K562 (cell line): ENCODE results near the gene SLC38A1. TPM values are rescaled to one million over a fixed set of nuclear protein-coding genes. Genes with fewer than 3 reads are reported as not detected.

ENCODE experiments used
- CBX2 ChIP-seq: fragments of 200-600 bp; sonication (generic); IDR thresholded peaks from one replicate; pipeline ENCODE4 v1.6.1; 2012; ENCODE audit warnings: mild to moderate bottlenecking, low read length, inconsistent platforms; ENCODE audit not compliant: insufficient read depth, poor library complexity, severe bottlenecking
- NR1H2 ChIP-seq: sonication (generic); formaldehyde crosslinking; IDR thresholded peaks from 2 replicates; pipeline ENCODE4 v1.4.0; 2020; ENCODE audit warnings: mild to moderate bottlenecking, missing genetic modification reagents
- NR2F6 ChIP-seq: fragments of 450-650 bp; formaldehyde crosslinking; IDR thresholded peaks from 2 replicates; pipeline ENCODE4 v1.4.0; 2020; ENCODE audit warnings: mild to moderate bottlenecking
- PCBP2 ChIP-seq: fragments of 200-400 bp; formaldehyde crosslinking; IDR thresholded peaks from 2 replicates; pipeline ENCODE4 v1.6.1; 2018; ENCODE audit warnings: low read length, low read depth, mild to moderate bottlenecking, moderate library complexity; ENCODE audit not compliant: poor library complexity, severe bottlenecking
- TBP ChIP-seq: optimal IDR thresholded peaks from 2 replicates; pipeline ENCODE3; 2011; ENCODE audit warnings: low read depth, low read length, improper control_type of control experiment
- XRCC5 ChIP-seq: fragments of 200-400 bp; formaldehyde crosslinking; IDR thresholded peaks from 2 replicates; pipeline ENCODE4 v1.6.1; 2017; ENCODE audit warnings: low read depth, mild to moderate bottlenecking, low read length
- polyA plus RNA-seq, 8 experiments: library from polyadenylated mRNA; depleted of rRNA in 4 of 8; stranded (reverse) in 5 of 8; unstranded in 3 of 8; fragments of >200 nt; fragmentation: Nextera tagmentation in 2 of 8; fragmentation: Illumina TruSeq in 1 of 8; extraction: Ambion mirVana in 2 of 8; extraction: Trizol in 1 of 8; gene quantifications; 2 replicates each; pipeline versions ENCODE4 v1.2.1 to v1.2.3, GENCODE V29; 2011 to 2014; ENCODE audit warnings: inconsistent platforms in 1 of 8, missing spikeins in 1 of 8
- total RNA-seq, 7 experiments: library from RNA; depleted of rRNA in 6 of 7; stranded (reverse); fragments of >200 nt in 6 of 7; fragmentation: Illumina TruSeq in 2 of 7; extraction: Trizol in 2 of 7; gene quantifications; 2 replicates each; pipeline versions ENCODE4 v1.2.1 to v1.2.3, GENCODE V29; 2011 to 2021; ENCODE audit warnings: low replicate concordance in 1 of 7
- TF ChIP-seq, protein P1 (sequence below), 2 experiments: fragments of 450-650 bp in 1 of 2; sonication (generic) in 1 of 2; formaldehyde crosslinking in 1 of 2; IDR thresholded peaks; 2 replicates each; pipeline versions ENCODE4 v1.7.1 to v1.9.0; 2016 to 2022; ENCODE audit warnings: inconsistent platforms in 1 of 2, mild to moderate bottlenecking in 1 of 2, missing genetic modification reagents in 1 of 2
- TF ChIP-seq, protein P2 (sequence below): sonication (generic); formaldehyde crosslinking; IDR thresholded peaks from 2 replicates; pipeline ENCODE4 v1.8.1; 2023; ENCODE audit warnings: mild to moderate bottlenecking, missing genetic modification reagents
- TF ChIP-seq, protein P3 (sequence below): fragments of 450-650 bp; IDR thresholded peaks from 2 replicates; pipeline ENCODE4 v1.6.1; 2017; ENCODE audit warnings: antibody characterized with exemption, mild to moderate bottlenecking
- TF ChIP-seq, protein P4 (sequence below): sonication (generic); formaldehyde crosslinking; IDR thresholded peaks from 2 replicates; pipeline ENCODE4 v1.8.1; 2022; ENCODE audit warnings: missing genetic modification reagents

SLC38A1 gene
- total and polyA plus RNA-seq, 9 of the 15 experiments (the other 6 are each of a cell fraction or from before 2014, with no cell fraction given) = 51.9 to 112 (median 75.0) TPM

DNA sequence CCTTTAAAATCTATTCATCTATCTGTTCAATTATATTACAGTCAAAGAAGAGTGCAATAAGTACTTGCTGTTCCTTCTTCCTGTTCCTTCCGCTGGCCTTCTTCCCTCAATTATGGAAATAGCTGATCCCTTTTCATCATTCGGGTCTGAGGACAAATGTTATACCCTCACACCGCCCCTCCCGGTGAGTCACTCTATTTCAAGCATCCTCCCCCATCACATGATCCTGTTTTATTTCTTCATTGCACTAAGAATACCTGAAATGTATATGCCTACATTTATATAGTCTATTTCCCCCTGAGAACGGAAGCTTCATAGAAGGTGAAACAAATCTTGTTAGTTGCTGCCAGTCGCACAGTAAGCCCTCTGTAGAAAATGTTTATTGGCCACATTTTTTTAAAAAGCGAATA is 2.5 kb downstream of the SLC38A1 start (continued):
- TF ChIP-seq, protein P1, sequence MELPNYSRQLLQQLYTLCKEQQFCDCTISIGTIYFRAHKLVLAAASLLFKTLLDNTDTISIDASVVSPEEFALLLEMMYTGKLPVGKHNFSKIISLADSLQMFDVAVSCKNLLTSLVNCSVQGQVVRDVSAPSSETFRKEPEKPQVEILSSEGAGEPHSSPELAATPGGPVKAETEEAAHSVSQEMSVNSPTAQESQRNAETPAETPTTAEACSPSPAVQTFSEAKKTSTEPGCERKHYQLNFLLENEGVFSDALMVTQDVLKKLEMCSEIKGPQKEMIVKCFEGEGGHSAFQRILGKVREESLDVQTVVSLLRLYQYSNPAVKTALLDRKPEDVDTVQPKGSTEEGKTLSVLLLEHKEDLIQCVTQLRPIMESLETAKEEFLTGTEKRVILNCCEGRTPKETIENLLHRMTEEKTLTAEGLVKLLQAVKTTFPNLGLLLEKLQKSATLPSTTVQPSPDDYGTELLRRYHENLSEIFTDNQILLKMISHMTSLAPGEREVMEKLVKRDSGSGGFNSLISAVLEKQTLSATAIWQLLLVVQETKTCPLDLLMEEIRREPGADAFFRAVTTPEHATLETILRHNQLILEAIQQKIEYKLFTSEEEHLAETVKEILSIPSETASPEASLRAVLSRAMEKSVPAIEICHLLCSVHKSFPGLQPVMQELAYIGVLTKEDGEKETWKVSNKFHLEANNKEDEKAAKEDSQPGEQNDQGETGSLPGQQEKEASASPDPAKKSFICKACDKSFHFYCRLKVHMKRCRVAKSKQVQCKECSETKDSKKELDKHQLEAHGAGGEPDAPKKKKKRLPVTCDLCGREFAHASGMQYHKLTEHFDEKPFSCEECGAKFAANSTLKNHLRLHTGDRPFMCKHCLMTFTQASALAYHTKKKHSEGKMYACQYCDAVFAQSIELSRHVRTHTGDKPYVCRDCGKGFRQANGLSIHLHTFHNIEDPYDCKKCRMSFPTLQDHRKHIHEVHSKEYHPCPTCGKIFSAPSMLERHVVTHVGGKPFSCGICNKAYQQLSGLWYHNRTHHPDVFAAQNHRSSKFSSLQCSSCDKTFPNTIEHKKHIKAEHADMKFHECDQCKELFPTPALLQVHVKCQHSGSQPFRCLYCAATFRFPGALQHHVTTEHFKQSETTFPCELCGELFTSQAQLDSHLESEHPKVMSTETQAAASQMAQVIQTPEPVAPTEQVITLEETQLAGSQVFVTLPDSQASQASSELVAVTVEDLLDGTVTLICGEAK (IDR thresholded peaks at IDR 0.05) = no peak
- TF ChIP-seq, protein P1 (CRISPR knock-in tag; IDR thresholded peaks at IDR 0.05) = no peak
- TF ChIP-seq, protein P2, sequence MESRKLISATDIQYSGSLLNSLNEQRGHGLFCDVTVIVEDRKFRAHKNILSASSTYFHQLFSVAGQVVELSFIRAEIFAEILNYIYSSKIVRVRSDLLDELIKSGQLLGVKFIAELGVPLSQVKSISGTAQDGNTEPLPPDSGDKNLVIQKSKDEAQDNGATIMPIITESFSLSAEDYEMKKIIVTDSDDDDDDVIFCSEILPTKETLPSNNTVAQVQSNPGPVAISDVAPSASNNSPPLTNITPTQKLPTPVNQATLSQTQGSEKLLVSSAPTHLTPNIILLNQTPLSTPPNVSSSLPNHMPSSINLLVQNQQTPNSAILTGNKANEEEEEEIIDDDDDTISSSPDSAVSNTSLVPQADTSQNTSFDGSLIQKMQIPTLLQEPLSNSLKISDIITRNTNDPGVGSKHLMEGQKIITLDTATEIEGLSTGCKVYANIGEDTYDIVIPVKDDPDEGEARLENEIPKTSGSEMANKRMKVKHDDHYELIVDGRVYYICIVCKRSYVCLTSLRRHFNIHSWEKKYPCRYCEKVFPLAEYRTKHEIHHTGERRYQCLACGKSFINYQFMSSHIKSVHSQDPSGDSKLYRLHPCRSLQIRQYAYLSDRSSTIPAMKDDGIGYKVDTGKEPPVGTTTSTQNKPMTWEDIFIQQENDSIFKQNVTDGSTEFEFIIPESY (CRISPR knock-in tag) = no peak
- TF ChIP-seq NR2F6 (CRISPR knock-in tag) (no peak), PCBP2 (no peak), XRCC5 (no peak), TBP (peak; percentile 4), NR1H2 (CRISPR knock-in tag) (no peak), CBX2 (no peak)
- TF ChIP-seq, protein P3, sequence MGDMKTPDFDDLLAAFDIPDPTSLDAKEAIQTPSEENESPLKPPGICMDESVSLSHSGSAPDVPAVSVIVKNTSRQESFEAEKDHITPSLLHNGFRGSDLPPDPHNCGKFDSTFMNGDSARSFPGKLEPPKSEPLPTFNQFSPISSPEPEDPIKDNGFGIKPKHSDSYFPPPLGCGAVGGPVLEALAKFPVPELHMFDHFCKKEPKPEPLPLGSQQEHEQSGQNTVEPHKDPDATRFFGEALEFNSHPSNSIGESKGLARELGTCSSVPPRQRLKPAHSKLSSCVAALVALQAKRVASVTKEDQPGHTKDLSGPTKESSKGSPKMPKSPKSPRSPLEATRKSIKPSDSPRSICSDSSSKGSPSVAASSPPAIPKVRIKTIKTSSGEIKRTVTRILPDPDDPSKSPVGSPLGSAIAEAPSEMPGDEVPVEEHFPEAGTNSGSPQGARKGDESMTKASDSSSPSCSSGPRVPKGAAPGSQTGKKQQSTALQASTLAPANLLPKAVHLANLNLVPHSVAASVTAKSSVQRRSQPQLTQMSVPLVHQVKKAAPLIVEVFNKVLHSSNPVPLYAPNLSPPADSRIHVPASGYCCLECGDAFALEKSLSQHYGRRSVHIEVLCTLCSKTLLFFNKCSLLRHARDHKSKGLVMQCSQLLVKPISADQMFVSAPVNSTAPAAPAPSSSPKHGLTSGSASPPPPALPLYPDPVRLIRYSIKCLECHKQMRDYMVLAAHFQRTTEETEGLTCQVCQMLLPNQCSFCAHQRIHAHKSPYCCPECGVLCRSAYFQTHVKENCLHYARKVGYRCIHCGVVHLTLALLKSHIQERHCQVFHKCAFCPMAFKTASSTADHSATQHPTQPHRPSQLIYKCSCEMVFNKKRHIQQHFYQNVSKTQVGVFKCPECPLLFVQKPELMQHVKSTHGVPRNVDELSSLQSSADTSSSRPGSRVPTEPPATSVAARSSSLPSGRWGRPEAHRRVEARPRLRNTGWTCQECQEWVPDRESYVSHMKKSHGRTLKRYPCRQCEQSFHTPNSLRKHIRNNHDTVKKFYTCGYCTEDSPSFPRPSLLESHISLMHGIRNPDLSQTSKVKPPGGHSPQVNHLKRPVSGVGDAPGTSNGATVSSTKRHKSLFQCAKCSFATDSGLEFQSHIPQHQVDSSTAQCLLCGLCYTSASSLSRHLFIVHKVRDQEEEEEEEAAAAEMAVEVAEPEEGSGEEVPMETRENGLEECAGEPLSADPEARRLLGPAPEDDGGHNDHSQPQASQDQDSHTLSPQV = no peak
- TF ChIP-seq, protein P4, sequence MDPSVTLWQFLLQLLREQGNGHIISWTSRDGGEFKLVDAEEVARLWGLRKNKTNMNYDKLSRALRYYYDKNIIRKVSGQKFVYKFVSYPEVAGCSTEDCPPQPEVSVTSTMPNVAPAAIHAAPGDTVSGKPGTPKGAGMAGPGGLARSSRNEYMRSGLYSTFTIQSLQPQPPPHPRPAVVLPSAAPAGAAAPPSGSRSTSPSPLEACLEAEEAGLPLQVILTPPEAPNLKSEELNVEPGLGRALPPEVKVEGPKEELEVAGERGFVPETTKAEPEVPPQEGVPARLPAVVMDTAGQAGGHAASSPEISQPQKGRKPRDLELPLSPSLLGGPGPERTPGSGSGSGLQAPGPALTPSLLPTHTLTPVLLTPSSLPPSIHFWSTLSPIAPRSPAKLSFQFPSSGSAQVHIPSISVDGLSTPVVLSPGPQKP (CRISPR knock-in tag) = no peak
